HCT116 (cell line): Measurements from ENCODE around the gene SMTNL2.
"Not testable (repeated sequence)": the region's sequence is repeated elsewhere in the genome, so short reads cannot be mapped to it uniquely, and the experiment has no call there.

ENCODE experiments used
- CTCF ChIP-seq, 3 experiments: fragments of 200-600 bp in 1 of 3; sonication (generic) in 1 of 3; IDR thresholded peaks in 2 of 3; conservative IDR thresholded peaks in 1 of 3; 2 replicates each; pipeline ENCODE4 v1.5.1; 2012 to 2017; ENCODE audit warnings: low read depth in 2 of 3, low read length in 2 of 3, antibody characterized with exemption in 1 of 3, borderline replicate concordance in 1 of 3, control low read depth in 1 of 3, mild to moderate bottlenecking in 1 of 3, mixed read lengths in 1 of 3, mixed run types in 1 of 3, moderate library complexity in 1 of 3; ENCODE audit not compliant: insufficient read depth in 1 of 3
- POLR2A ChIP-seq: IDR thresholded peaks from 2 replicates; pipeline ENCODE4 v1.7.0; 2011; ENCODE audit warnings: borderline replicate concordance; ENCODE audit not compliant: insufficient read depth, insufficient read length; ENCODE audit errors: extremely low read depth
- SIN3A ChIP-seq: IDR thresholded peaks from 2 replicates; pipeline ENCODE4 v1.6.1; 2012; ENCODE audit warnings: low read depth
- SRF ChIP-seq: IDR thresholded peaks from 2 replicates; pipeline ENCODE4 v1.6.1; 2012; ENCODE audit warnings: low read depth

DNA sequence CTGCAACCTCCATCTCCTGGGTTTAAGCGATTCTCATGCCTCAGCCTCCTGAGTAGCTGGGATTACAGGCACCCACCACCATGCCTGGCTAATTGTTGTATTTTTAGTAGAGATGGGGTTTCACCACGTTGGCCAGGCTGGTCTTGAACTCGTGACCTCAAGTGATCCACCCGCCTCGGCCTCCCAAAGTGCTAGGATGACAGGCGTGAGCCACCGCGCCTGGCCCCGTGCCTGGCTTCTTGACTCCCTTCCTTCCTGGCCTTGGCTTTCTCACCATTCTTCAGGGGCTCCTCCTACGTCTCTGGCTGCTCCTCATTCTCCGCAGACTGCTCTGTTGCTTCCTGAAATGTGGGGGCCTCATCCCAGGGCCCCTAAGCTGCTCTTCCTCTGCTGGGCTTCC, 5.7 kb downstream of the SMTNL2 start:
- not testable (repeated sequence) for TF ChIP-seq POLR2A; CTCF (IDR thresholded peaks at IDR 0.05 in 2 of 3, conservative IDR thresholded peaks at IDR 0.05 in 1 of 3; ENCODE audit: borderline replicate concordance in 1 of 3, insufficient read depth in 1 of 3, low read depth in 2 of 3, low read length in 2 of 3); SIN3A; SRF
